Suprapubic skin (tissue), 4 donors: ENCODE data around the gene KANSL1.

Experiments used
- POLR2A ChIP-seq, 2 donors: fragments of 450-650 bp; IDR thresholded peaks; one replicate each; pipeline ENCODE4 v1.6.1; 2017; ENCODE audit warnings: antibody characterized with exemption in 2 of 2, mild to moderate bottlenecking in 2 of 2, moderate library complexity in 2 of 2
- POLR2AphosphoS5 ChIP-seq, 3 donors: sonication (generic); formaldehyde crosslinking; IDR thresholded peaks; one replicate each; pipeline ENCODE4 v1.6.1; 2017; ENCODE audit warnings: antibody characterized with exemption in 3 of 3
- TF ChIP-seq, protein P1 (sequence below), 2 donors: fragments of 200-600 bp in 1 of 2; fragments of 450-650 bp in 1 of 2; sonication (generic) in 1 of 2; IDR thresholded peaks; one replicate each; pipeline ENCODE4 v1.5.1; 2016 to 2019; ENCODE audit warnings: antibody characterized with exemption in 2 of 2, mild to moderate bottlenecking in 1 of 2, moderate library complexity in 1 of 2

DNA sequence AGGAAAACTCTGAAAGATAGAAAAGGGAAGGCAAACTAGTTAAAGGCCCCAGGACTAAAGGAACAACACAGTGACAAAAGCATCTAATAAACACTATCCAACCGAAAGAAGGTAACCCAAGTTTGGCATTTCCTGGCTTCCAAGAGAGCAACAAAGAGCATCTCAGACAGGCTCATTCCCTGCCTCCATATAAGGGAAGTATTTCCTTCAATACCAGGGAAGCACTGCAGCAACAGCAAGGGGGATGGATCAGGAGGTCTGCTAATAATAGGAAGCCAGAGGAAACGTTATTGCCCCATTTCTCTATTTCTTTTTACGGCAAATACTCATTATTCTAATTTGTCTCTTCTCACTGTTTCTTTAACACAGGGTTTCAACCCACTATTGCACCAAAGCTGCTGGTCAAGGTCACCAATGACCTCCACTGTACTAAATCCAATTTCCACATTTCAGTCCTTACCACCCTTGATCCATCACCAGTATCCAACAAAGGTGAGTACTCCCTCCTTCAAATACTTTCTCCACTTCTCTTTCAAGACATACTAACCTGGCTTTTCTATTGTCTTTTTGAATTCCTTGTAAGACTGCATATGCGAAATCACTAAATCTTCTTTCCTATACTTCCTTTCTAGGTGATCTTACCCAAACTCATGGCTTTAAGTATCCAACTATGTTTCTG, 86.1 kb downstream of the KANSL1 start:
- TF ChIP-seq POLR2AphosphoS5 (IDR thresholded peaks at IDR 0.05), result no peak
- TF ChIP-seq, protein P1, sequence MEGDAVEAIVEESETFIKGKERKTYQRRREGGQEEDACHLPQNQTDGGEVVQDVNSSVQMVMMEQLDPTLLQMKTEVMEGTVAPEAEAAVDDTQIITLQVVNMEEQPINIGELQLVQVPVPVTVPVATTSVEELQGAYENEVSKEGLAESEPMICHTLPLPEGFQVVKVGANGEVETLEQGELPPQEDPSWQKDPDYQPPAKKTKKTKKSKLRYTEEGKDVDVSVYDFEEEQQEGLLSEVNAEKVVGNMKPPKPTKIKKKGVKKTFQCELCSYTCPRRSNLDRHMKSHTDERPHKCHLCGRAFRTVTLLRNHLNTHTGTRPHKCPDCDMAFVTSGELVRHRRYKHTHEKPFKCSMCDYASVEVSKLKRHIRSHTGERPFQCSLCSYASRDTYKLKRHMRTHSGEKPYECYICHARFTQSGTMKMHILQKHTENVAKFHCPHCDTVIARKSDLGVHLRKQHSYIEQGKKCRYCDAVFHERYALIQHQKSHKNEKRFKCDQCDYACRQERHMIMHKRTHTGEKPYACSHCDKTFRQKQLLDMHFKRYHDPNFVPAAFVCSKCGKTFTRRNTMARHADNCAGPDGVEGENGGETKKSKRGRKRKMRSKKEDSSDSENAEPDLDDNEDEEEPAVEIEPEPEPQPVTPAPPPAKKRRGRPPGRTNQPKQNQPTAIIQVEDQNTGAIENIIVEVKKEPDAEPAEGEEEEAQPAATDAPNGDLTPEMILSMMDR (IDR thresholded peaks at IDR 0.05), result no peak
- no peak for TF ChIP-seq POLR2A (IDR thresholded peaks at IDR 0.05)
